Limb (tissue), 2 donors: ENCODE measurements around the gene B4GALT2.

Experiments
- DNase-seq, 2 donors: peaks; one replicate each; pipeline ENCODE4 v3.0.0-alpha.2; 2016; ENCODE audit errors: extremely low spot score in 2 of 2

The B4GALT2 gene

GRCh38 chr1:43978551-43979260 is at the start of gene B4GALT2:
Gene B4GALT2, plus strand, starts transcription at chr1:43979210. Its CDS starts 1,951 bp downstream, at chr1:43981161.
- DNase-seq, result peak in 1 of 2 donors; percentile 75

DNA sequence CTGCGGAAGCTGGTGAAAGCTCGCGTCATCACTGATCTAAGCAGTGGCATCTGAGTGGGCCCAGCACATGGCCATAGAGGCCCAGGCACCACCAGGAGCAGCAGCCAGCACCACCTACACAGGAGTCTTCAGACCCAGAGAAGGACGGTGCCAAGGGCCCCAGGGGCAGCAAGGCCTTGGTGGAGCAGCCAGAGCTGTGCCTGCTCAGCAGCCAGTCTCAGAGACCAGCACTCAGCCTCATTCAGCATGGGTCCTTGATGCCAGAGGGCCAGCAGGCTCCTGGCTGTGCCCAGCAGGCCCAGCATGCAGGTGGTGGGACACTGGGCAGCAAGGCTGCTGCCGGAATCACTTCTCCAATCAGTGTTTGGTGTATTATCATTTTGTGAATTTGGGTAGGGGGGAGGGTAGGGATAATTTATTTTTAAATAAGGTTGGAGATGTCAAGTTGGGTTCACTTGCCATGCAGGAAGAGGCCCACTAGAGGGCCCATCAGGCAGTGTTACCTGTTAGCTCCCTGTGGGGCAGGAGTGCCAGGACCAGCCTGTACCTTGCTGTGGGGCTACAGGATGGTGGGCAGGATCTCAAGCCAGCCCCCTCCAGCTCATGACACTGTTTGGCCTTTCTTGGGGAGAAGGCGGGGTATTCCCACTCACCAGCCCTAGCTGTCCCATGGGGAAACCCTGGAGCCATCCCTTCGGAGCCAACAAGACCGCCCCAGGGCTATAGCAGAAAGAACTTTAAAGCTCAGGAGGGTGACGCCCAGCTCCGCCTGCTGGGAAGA is 48.7 kb upstream of the B4GALT2 start:
- no peak for DNase-seq

DNA sequence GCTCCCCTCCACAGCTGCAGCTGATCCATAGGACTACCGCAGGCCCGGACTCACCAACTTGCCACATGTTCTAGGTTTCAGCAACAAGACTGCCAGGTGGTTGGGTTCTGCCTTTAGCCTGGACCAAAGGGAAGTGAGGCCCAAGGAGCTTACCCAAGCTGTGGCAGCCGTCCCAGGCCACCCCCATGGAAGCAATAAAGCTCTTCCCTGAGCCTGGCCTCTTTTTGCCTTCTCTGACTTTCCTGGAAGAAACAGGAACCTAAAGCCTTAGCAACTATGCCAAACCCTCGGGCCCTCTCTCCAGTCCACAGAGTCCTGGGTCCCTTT is 48.1 kb upstream of the B4GALT2 start:
- DNase-seq, result no peak

DNA sequence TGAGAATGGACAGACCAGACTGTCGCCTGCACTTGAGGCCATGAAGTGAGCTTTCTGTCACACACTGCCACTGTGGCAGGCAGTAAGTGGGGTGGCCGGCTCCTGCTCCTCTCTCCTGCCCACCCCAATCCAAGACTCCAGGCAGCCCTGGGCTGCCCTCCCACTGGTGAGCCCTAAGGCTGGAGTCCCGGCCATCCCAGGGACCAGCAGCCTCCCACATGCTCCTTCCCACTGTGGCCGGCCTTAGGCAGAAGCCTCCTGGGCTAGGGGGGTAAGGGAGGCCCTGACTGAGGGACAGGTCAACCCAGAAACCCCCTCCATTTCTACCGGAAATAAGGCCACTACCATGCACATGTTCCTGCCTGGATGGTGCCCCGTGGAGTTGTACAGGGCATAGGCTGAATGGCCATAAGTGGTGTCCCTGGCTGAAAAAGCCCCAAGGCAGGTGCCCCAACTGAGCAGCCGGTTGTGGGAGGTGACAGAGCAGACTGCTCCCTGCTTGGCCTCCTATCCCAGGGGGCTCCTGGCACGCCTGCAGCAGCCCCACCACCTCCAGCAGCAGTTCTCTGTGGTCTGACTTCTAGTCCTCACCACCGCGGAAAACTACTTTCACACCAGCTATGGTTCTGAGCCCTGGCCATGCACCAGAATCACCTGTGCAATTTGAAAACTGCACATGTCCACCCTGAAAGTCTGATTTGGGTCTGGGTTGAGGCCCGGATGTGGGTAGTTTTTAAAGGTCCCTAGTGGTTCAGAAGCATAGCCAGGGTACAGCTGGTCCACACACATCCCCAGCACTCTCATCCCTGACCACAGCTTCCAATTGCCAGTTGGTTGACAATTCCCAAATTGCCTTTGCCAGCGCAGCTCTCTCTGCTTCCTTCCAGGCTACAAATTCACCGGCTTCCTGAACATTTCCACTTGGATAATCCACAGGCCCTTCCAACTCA is 47.0 kb upstream of the B4GALT2 start:
- DNase-seq, result no peak

- no peak for DNase-seq
These were observed 46.1 kb upstream of the B4GALT2 start for GRCh38 chr1:43932786-43933385.

- DNase-seq, result peak in 1 of 2 donors; percentile 76
These were observed 45.5 kb upstream of the B4GALT2 start, which contains the start of gene ARTN for GRCh38 chr1:43933386-43934100. Gene ARTN, plus strand, starts transcription at chr1:43933801. Its CDS starts 1,856 bp downstream, at chr1:43935657.

DNA sequence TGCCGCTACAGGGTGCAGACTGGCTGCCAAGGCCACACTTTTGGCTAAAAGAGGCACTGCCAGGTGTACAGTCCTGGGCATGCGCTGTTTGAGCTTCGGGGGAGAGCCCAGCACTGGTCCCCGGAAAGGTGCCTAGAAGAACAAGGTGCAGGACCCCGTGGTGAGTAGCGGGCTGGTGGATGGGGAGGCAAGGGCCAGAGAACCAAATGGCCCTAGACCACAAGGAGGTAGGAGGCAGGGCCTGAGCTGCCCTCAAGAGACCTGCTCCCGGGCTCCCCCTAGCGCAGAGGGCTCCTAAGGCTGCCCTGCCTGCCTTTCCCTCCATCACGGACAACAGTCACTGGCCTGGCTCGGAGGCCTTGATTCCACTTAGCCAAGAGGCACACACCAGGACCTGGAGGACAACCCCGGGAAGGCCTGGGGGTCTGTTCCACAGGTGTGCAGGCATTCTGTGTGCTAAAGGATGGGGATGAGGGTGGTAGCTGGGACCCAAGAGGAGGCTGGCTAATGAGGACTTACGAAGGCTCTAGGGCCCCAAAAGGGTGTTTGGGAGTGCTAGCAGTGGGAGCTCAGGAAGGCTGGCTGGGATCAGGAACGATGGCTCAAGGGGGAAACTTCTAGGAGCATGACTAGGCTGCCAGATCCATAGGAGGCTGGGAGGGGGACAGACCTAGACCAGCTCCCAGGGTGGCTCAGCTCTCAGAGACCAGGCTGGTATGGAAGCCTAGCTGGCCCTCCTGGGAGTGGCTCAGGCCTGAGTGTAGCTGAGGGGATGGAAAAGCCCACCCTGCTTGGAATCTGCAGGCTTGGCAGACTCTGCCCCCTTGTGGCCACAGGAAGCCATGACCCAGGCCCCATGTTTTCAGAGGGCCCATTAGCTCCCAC is 44.7 kb upstream of the B4GALT2 start:
- peak; percentile 74 to 86 for DNase-seq

- no peak for DNase-seq
These were observed 44.1 kb upstream of the B4GALT2 start for GRCh38 chr1:43934986-43935324.

- no peak for DNase-seq
These were observed 43.1 kb upstream of the B4GALT2 start for GRCh38 chr1:43935711-43936427.

GRCh38 chr1:43936431-43937151 is 42.4 kb upstream of the B4GALT2 start:
- peak in 1 of 2 donors; percentile 58 for DNase-seq

- no peak for DNase-seq
These were observed 41.7 kb upstream of the B4GALT2 start for GRCh38 chr1:43937179-43937865.

GRCh38 chr1:43938383-43938782 is 40.6 kb upstream of the B4GALT2 start:
- DNase-seq, result no peak

- DNase-seq, result no peak
These were observed 40.0 kb upstream of the B4GALT2 start for GRCh38 chr1:43938892-43939587.

GRCh38 chr1:43942411-43942810 is 36.6 kb upstream of the B4GALT2 start:
- DNase-seq, result no peak

DNA sequence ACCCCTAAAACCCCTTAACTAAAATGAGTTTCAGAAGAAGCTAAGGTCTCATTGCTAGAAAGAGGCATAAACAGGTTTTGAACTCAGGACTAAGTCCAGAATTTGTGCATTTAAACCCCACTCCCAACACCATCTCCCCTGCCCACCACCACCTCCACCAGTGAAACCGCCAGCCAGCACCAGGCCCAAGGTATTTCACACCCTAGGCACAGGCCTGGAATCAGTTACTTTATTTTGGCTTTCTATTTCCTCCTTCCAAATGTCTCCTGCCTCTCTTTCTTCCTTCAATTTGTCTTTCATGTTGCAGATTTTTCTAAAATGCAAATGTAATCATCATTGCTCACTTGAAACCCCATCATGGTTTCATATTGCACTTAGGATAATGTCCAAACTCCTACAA is 34.1 kb upstream of the B4GALT2 start:
- no peak for DNase-seq

DNA sequence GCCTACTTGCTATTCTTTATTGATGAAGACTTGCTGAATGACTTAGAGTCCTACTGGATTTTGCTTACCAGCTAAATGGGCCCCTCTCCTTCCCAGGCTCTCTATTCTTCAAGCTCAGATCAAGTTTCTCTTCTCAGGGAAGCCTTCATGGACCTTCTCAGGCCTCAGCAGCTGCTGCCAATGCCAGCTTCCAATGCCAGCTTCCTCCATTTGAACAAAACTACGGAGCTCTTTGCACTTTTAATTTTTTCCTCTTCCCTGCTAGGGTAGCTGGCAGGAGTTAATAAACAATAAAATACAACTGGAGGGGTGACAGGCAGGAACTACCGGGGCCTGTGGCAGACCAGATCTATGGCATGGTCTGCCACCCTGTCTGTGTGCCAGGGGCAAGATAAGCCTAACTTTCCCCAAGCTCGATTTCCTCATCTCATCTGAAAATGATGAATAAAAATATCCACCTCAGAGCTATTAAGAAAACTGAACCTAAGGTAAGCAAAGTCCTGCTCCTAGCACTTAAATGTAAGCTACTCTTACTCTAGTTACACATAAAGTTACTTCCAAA is 33.3 kb upstream of the B4GALT2 start:
- no peak for DNase-seq
